HepG2 (cell line): ENCODE data around the gene RAB1B. TPM values are rescaled to one million over a fixed set of nuclear protein-coding genes. Genes with fewer than 3 reads are reported as not detected.

Source experiments
- BHLHE40 ChIP-seq: IDR thresholded peaks from 2 replicates; pipeline ENCODE4 v1.6.1; 2011; ENCODE audit warnings: low read length, improper control_type of control experiment
- DR1 ChIP-seq: sonication (generic); formaldehyde crosslinking; IDR thresholded peaks from 2 replicates; pipeline ENCODE4 v1.8.0; 2021; ENCODE audit warnings: mild to moderate bottlenecking, missing genetic modification reagents, inconsistent platforms
- MAZ ChIP-seq, 2 experiments: sonication (generic) in 1 of 2; formaldehyde crosslinking in 1 of 2; IDR thresholded peaks; 2 replicates each; pipeline versions ENCODE4 v1.5.0 to v1.6.1; 2012 to 2020; ENCODE audit warnings: low read depth in 2 of 2, mild to moderate bottlenecking in 2 of 2, borderline replicate concordance in 1 of 2, improper control_type of control experiment in 1 of 2, low read length in 1 of 2, missing genetic modification reagents in 1 of 2, moderate library complexity in 1 of 2
- MED8 ChIP-seq: sonication (generic); formaldehyde crosslinking; IDR thresholded peaks from 2 replicates; pipeline ENCODE4 v1.8.1; 2023; ENCODE audit warnings: mild to moderate bottlenecking, missing genetic modification reagents; ENCODE audit not compliant: insufficient replicate concordance
- MYC ChIP-seq: sonication (generic); formaldehyde crosslinking; IDR thresholded peaks from 2 replicates; pipeline ENCODE4 v1.9.0; 2021; ENCODE audit warnings: missing genetic modification reagents, borderline replicate concordance
- NKX3-1 ChIP-seq: sonication (generic); formaldehyde crosslinking; IDR thresholded peaks from 2 replicates; pipeline ENCODE4 v1.5.0; 2020; ENCODE audit warnings: missing genetic modification reagents
- SIN3A ChIP-seq: IDR thresholded peaks from 2 replicates; pipeline ENCODE4 v1.6.1; 2011; ENCODE audit warnings: low read depth, mild to moderate bottlenecking, control low read depth, low read length, borderline replicate concordance
- SP5 ChIP-seq: IDR thresholded peaks from 2 replicates; pipeline ENCODE4 v1.6.1; 2016; ENCODE audit warnings: low read depth, borderline replicate concordance
- ZBTB42 ChIP-seq: sonication (generic); formaldehyde crosslinking; IDR thresholded peaks from 2 replicates; pipeline ENCODE4 v1.5.0; 2020; ENCODE audit warnings: mild to moderate bottlenecking, missing genetic modification reagents
- ZFX ChIP-seq: sonication (generic); formaldehyde crosslinking; IDR thresholded peaks from 2 replicates; pipeline ENCODE4 v1.4.0; 2020; ENCODE audit warnings: mild to moderate bottlenecking, low read depth, missing genetic modification reagents, moderate library complexity
- ZGPAT ChIP-seq: IDR thresholded peaks from 2 replicates; pipeline ENCODE4 v1.6.1; 2016; ENCODE audit warnings: mild to moderate bottlenecking
- ZNF235 ChIP-seq: sonication (generic); formaldehyde crosslinking; IDR thresholded peaks from 2 replicates; pipeline ENCODE4 v1.8.1; 2023; ENCODE audit warnings: mild to moderate bottlenecking, missing genetic modification reagents, borderline replicate concordance
- ZNF34 ChIP-seq: sonication (generic); formaldehyde crosslinking; IDR thresholded peaks from 2 replicates; pipeline ENCODE4 v1.4.0; 2020; ENCODE audit warnings: mild to moderate bottlenecking, missing genetic modification reagents, borderline replicate concordance
- ZNF781 ChIP-seq: sonication (generic); formaldehyde crosslinking; IDR thresholded peaks from 2 replicates; pipeline ENCODE4 v1.5.1; 2020; ENCODE audit warnings: borderline replicate concordance, mild to moderate bottlenecking, missing genetic modification reagents; ENCODE audit errors: not compliant biosample characterization
- ZNF782 ChIP-seq: sonication (generic); formaldehyde crosslinking; IDR thresholded peaks from 2 replicates; pipeline ENCODE4 v1.4.0; 2020; ENCODE audit warnings: missing genetic modification reagents, mild to moderate bottlenecking, borderline replicate concordance
- polyA plus RNA-seq, 8 experiments: library from polyadenylated mRNA; depleted of rRNA in 3 of 8; stranded (reverse) in 7 of 8; unstranded in 1 of 8; fragments of >200 nt; fragmentation: Illumina TruSeq in 4 of 8; extraction: Trizol in 4 of 8; gene quantifications; 2 replicates each; pipeline versions ENCODE4 v1.2.1 to v1.2.3, GENCODE V29; 2011 to 2016; ENCODE audit warnings: low read depth in 4 of 8, missing spikeins in 1 of 8, mixed read lengths in 1 of 8; ENCODE audit not compliant: insufficient read depth in 1 of 8
- total RNA-seq, 5 experiments: library from RNA; depleted of rRNA; stranded (reverse); fragments of >200 nt; fragmentation: Illumina TruSeq; extraction: Trizol; gene quantifications; 2 replicates each; pipeline ENCODE4 v1.2.3, GENCODE V29; 2016; ENCODE audit warnings: low read depth in 1 of 5
- TF ChIP-seq, protein P1 (sequence below): sonication (generic); formaldehyde crosslinking; IDR thresholded peaks from 2 replicates; pipeline ENCODE4 v1.9.0; 2021; ENCODE audit warnings: missing genetic modification reagents, borderline replicate concordance
- TF ChIP-seq, protein P2 (sequence below), 2 experiments: IDR thresholded peaks; 2 replicates each; pipeline ENCODE4 v1.6.1; 2011 to 2012; ENCODE audit warnings: low read length in 2 of 2, borderline replicate concordance in 1 of 2, low read depth in 1 of 2, mild to moderate bottlenecking in 1 of 2, moderate library complexity in 1 of 2
- TF ChIP-seq, protein P3 (sequence below): sonication (generic); formaldehyde crosslinking; IDR thresholded peaks from 2 replicates; pipeline ENCODE4 v1.5.0; 2020; ENCODE audit warnings: missing genetic modification reagents

Gene RAB1B
- total and polyA plus RNA-seq, 2 of the 13 experiments (the other 11 are each of a cell fraction or from before 2014, with no cell fraction given): 77.9 to 87.9 TPM

GRCh38 chr11:66267379-66268243 lies 828 bp upstream of the RAB1B start (continued):
- no peak for TF ChIP-seq ZNF782 (CRISPR knock-in tag)
- TF ChIP-seq ZGPAT: peak; percentile 2; the same call in 1 of the 2 replicates
- TF ChIP-seq, protein P1, sequence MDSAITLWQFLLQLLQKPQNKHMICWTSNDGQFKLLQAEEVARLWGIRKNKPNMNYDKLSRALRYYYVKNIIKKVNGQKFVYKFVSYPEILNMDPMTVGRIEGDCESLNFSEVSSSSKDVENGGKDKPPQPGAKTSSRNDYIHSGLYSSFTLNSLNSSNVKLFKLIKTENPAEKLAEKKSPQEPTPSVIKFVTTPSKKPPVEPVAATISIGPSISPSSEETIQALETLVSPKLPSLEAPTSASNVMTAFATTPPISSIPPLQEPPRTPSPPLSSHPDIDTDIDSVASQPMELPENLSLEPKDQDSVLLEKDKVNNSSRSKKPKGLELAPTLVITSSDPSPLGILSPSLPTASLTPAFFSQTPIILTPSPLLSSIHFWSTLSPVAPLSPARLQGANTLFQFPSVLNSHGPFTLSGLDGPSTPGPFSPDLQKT (CRISPR knock-in tag): no peak
- no peak for TF ChIP-seq ZNF34 (CRISPR knock-in tag)
- 0 out of 2 replicates have a peak, but pooled peaks have one; percentile 2 for TF ChIP-seq MAZ (IDR thresholded peaks at IDR 0.05; ENCODE audit: borderline replicate concordance, low read depth, low read length)
- TF ChIP-seq MAZ (CRISPR knock-in tag; IDR thresholded peaks at IDR 0.05; ENCODE audit: low read depth): peak; percentile 23; the same call in 1 of the 2 replicates
- TF ChIP-seq MED8 (CRISPR knock-in tag): peak; percentile 29
- TF ChIP-seq SIN3A: peak; percentile 42; the same call in 1 of the 2 replicates
- peak; percentile 17; the same call in 1 of the 2 replicates for TF ChIP-seq MYC (CRISPR knock-in tag)
- 0 out of 2 replicates have a peak, but pooled peaks have one; percentile 24 for TF ChIP-seq DR1
- TF ChIP-seq, protein P2, sequence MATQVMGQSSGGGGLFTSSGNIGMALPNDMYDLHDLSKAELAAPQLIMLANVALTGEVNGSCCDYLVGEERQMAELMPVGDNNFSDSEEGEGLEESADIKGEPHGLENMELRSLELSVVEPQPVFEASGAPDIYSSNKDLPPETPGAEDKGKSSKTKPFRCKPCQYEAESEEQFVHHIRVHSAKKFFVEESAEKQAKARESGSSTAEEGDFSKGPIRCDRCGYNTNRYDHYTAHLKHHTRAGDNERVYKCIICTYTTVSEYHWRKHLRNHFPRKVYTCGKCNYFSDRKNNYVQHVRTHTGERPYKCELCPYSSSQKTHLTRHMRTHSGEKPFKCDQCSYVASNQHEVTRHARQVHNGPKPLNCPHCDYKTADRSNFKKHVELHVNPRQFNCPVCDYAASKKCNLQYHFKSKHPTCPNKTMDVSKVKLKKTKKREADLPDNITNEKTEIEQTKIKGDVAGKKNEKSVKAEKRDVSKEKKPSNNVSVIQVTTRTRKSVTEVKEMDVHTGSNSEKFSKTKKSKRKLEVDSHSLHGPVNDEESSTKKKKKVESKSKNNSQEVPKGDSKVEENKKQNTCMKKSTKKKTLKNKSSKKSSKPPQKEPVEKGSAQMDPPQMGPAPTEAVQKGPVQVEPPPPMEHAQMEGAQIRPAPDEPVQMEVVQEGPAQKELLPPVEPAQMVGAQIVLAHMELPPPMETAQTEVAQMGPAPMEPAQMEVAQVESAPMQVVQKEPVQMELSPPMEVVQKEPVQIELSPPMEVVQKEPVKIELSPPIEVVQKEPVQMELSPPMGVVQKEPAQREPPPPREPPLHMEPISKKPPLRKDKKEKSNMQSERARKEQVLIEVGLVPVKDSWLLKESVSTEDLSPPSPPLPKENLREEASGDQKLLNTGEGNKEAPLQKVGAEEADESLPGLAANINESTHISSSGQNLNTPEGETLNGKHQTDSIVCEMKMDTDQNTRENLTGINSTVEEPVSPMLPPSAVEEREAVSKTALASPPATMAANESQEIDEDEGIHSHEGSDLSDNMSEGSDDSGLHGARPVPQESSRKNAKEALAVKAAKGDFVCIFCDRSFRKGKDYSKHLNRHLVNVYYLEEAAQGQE (IDR thresholded peaks at IDR 0.05; ENCODE audit: borderline replicate concordance in 1 of 2, low read depth in 1 of 2, low read length in 2 of 2): no peak
- TF ChIP-seq BHLHE40: 0 out of 2 replicates have a peak, but pooled peaks have one; percentile 31
- peak; percentile 73 for TF ChIP-seq ZNF781
- TF ChIP-seq, protein P3, sequence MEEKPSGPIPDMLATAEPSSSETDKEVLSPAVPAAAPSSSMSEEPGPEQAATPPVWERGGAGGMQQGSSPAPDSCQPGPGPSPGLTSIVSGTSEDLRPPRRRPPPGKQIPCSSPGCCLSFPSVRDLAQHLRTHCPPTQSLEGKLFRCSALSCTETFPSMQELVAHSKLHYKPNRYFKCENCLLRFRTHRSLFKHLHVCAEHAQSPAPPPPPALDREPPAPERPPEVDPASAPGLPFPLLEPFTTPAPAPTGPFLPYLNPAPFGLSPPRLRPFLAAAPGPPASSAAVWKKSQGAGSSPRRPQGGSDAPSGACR (CRISPR knock-in tag): 0 out of 2 replicates have a peak, but pooled peaks have one; percentile 15
- TF ChIP-seq ZBTB42 (CRISPR knock-in tag): 0 out of 2 replicates have a peak, but pooled peaks have one; percentile 44
- 0 out of 2 replicates have a peak, but pooled peaks have one; percentile 67 for TF ChIP-seq NKX3-1
- peak; percentile 73 for TF ChIP-seq ZFX (CRISPR knock-in tag)
- TF ChIP-seq SP5: peak; percentile 62
- TF ChIP-seq ZNF235 (CRISPR knock-in tag): peak; percentile 86
